WTC11 (cell line): ENCODE measurements around the gene FREM2. TPM values are rescaled to one million over a fixed set of nuclear protein-coding genes. Genes with fewer than 3 reads are reported as not detected.

Experiments used
- ATAC-seq: fragments of 200-7000 bp; cut with Tn5 transposase; 2 replicates; pipeline ENCODE4 v1.10.0; 2021; ENCODE audit warnings: mild to moderate bottlenecking, moderate library complexity
- CTCF ChIA-PET: fragments of 300-600 bp; sonication (Branson Sonifier 250); formaldehyde crosslinking; loops from one replicate; lab custom pipeline; 2021; ENCODE audit warnings: antibody characterized with exemption; lab: Charles Lee
- POLR2A ChIA-PET: fragments of 350-600 bp; sonication (Branson Sonifier 250); formaldehyde crosslinking; loops from one replicate; lab custom pipeline; 2021; ENCODE audit warnings: antibody characterized with exemption; lab: Charles Lee
- DNase-seq: peaks from one replicate; pipeline ENCODE4 v3.0.0; 2021; ENCODE audit warnings: low spot score
- H3K27ac Mint-ChIP-seq: 2 replicates; pipeline ENCODE4 v1.8.0; 2021; ENCODE audit warnings: mixed read lengths
- H3K27me3 Mint-ChIP-seq: 2 replicates; pipeline ENCODE4 v1.8.0; 2021; ENCODE audit warnings: low read depth, mild to moderate bottlenecking, moderate library complexity, mixed read lengths
- H3K36me3 Mint-ChIP-seq: 2 replicates; pipeline ENCODE4 v1.8.0; 2021; ENCODE audit warnings: mixed read lengths
- H3K4me1 Mint-ChIP-seq: 2 replicates; pipeline ENCODE4 v1.8.0; 2022; ENCODE audit warnings: mixed read lengths
- H3K4me3 Mint-ChIP-seq: 2 replicates; pipeline ENCODE4 v1.8.0; 2021; ENCODE audit warnings: mild to moderate bottlenecking, moderate library complexity, mixed read lengths
- H3K9me3 Mint-ChIP-seq: 2 replicates; pipeline ENCODE4 v1.8.0; 2021; ENCODE audit warnings: mixed read lengths
- CREB1 ChIP-seq: sonication (generic); formaldehyde crosslinking; IDR thresholded peaks from 2 replicates; pipeline ENCODE4 v1.8.0; 2023; ENCODE audit warnings: mild to moderate bottlenecking, missing genetic modification reagents
- ESRRA ChIP-seq: sonication (generic); formaldehyde crosslinking; IDR thresholded peaks from 2 replicates; pipeline ENCODE4 v1.8.1; 2022; ENCODE audit warnings: mild to moderate bottlenecking, missing genetic modification reagents, borderline replicate concordance
- FOXJ3 ChIP-seq: sonication (generic); formaldehyde crosslinking; IDR thresholded peaks from 2 replicates; pipeline ENCODE4 v1.9.0; 2021; ENCODE audit warnings: missing genetic modification reagents, mild to moderate bottlenecking, borderline replicate concordance
- FOXK1 ChIP-seq: sonication (generic); formaldehyde crosslinking; IDR thresholded peaks from 2 replicates; pipeline ENCODE4 v1.8.0; 2022; ENCODE audit warnings: mild to moderate bottlenecking, moderate library complexity, missing genetic modification reagents
- GRHL2 ChIP-seq: fragments of 250-450 bp; sonication (Bioruptor Pico); IDR thresholded peaks from 2 replicates; pipeline ENCODE4 v1.8.0; 2022; ENCODE audit warnings: mild to moderate bottlenecking, moderate library complexity; ENCODE audit not compliant: insufficient replicate concordance, severe bottlenecking
- MYBL2 ChIP-seq: sonication (generic); formaldehyde crosslinking; IDR thresholded peaks from 2 replicates; pipeline ENCODE4 v1.8.1; 2023; ENCODE audit warnings: mild to moderate bottlenecking, moderate library complexity, missing genetic modification reagents
- NFE2L1 ChIP-seq: sonication (generic); formaldehyde crosslinking; IDR thresholded peaks from 2 replicates; pipeline ENCODE4 v1.8.1; 2023; ENCODE audit warnings: missing genetic modification reagents
- NFYB ChIP-seq: sonication (generic); formaldehyde crosslinking; conservative IDR thresholded peaks from 2 replicates; pipeline ENCODE4 v1.8.0; 2022; ENCODE audit warnings: low read depth, missing genetic modification reagents
- PRRX2 ChIP-seq: fragments of 250-450 bp; sonication (Bioruptor Pico); IDR thresholded peaks from 2 replicates; pipeline ENCODE4 v1.8.0; 2021; ENCODE audit warnings: mild to moderate bottlenecking
- RELA ChIP-seq: sonication (generic); formaldehyde crosslinking; IDR thresholded peaks from 2 replicates; pipeline ENCODE4 v1.8.1; 2022; ENCODE audit warnings: missing genetic modification reagents, mild to moderate bottlenecking, borderline replicate concordance
- SOX15 ChIP-seq: fragments of 250-450 bp; sonication (Bioruptor Pico); IDR thresholded peaks from 2 replicates; pipeline ENCODE4 v1.9.0; 2021; ENCODE audit warnings: mild to moderate bottlenecking
- ZNF138 ChIP-seq: sonication (generic); formaldehyde crosslinking; conservative IDR thresholded peaks from 2 replicates; pipeline ENCODE4 v1.8.1; 2022; ENCODE audit warnings: mild to moderate bottlenecking, moderate library complexity, missing genetic modification reagents
- ZNF423 ChIP-seq: fragments of 250-450 bp; sonication (Bioruptor Pico); IDR thresholded peaks from 2 replicates; pipeline ENCODE4 v2.1.2; 2022; ENCODE audit warnings: mild to moderate bottlenecking, moderate library complexity
- total RNA-seq: library from RNA; stranded (reverse); gene quantifications from 3 replicates; pipeline ENCODE4 v1.2.3, GENCODE V29; 2021
- TF ChIP-seq, protein P1 (sequence below): sonication (generic); formaldehyde crosslinking; IDR thresholded peaks from 2 replicates; pipeline ENCODE4 v1.8.0; 2023; ENCODE audit warnings: missing genetic modification reagents, mild to moderate bottlenecking, borderline replicate concordance
- TF ChIP-seq, protein P2 (sequence below): sonication (generic); formaldehyde crosslinking; conservative IDR thresholded peaks from 2 replicates; pipeline ENCODE4 v1.8.1; 2022; ENCODE audit warnings: mild to moderate bottlenecking, missing genetic modification reagents
- TF ChIP-seq, protein P3 (sequence below): sonication (generic); formaldehyde crosslinking; IDR thresholded peaks from 2 replicates; pipeline ENCODE4 v1.8.0; 2022; ENCODE audit warnings: missing genetic modification reagents
- TF ChIP-seq, protein P4 (sequence below): sonication (generic); formaldehyde crosslinking; conservative IDR thresholded peaks from 2 replicates; pipeline ENCODE4 v1.8.1; 2023; ENCODE audit warnings: mild to moderate bottlenecking, low read depth, missing genetic modification reagents, moderate library complexity
- TF ChIP-seq, protein P5 (sequence below): sonication (generic); formaldehyde crosslinking; IDR thresholded peaks from 2 replicates; pipeline ENCODE4 v1.8.1; 2023; ENCODE audit warnings: mild to moderate bottlenecking, missing genetic modification reagents, moderate library complexity

FREM2 gene
- total RNA-seq, 1 experiment from 2014 or later = 23.7 TPM

DNA sequence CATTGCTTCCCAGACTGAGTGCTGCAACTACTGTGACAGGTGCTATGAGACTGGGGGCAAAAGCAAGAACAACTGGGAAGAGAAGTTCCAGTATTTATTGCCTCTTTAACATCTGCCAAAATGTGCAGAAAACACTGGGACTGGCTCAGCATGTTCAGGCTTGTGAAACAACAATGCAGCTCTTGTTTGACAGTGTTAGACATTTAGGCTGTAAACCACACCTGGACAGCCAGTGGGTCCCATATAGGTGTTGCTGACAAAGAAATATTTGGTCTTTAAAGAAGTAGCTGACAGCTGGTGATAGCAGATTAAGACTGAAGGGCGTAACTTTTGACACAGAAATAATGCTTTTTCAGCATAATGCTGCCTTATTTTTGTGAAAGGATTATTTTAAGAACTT, 215.7 kb downstream of the FREM2 start:
- TF ChIP-seq CREB1 (CRISPR knock-in tag) = no peak
- TF ChIP-seq, protein P1, sequence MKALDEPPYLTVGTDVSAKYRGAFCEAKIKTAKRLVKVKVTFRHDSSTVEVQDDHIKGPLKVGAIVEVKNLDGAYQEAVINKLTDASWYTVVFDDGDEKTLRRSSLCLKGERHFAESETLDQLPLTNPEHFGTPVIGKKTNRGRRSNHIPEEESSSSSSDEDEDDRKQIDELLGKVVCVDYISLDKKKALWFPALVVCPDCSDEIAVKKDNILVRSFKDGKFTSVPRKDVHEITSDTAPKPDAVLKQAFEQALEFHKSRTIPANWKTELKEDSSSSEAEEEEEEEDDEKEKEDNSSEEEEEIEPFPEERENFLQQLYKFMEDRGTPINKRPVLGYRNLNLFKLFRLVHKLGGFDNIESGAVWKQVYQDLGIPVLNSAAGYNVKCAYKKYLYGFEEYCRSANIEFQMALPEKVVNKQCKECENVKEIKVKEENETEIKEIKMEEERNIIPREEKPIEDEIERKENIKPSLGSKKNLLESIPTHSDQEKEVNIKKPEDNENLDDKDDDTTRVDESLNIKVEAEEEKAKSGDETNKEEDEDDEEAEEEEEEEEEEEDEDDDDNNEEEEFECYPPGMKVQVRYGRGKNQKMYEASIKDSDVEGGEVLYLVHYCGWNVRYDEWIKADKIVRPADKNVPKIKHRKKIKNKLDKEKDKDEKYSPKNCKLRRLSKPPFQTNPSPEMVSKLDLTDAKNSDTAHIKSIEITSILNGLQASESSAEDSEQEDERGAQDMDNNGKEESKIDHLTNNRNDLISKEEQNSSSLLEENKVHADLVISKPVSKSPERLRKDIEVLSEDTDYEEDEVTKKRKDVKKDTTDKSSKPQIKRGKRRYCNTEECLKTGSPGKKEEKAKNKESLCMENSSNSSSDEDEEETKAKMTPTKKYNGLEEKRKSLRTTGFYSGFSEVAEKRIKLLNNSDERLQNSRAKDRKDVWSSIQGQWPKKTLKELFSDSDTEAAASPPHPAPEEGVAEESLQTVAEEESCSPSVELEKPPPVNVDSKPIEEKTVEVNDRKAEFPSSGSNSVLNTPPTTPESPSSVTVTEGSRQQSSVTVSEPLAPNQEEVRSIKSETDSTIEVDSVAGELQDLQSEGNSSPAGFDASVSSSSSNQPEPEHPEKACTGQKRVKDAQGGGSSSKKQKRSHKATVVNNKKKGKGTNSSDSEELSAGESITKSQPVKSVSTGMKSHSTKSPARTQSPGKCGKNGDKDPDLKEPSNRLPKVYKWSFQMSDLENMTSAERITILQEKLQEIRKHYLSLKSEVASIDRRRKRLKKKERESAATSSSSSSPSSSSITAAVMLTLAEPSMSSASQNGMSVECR = no peak
- no peak for TF ChIP-seq NFE2L1 (CRISPR knock-in tag)
- no peak for TF ChIP-seq PRRX2
- TF ChIP-seq, protein P2, sequence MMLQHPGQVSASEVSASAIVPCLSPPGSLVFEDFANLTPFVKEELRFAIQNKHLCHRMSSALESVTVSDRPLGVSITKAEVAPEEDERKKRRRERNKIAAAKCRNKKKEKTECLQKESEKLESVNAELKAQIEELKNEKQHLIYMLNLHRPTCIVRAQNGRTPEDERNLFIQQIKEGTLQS (CRISPR knock-in tag) = no peak
- TF ChIP-seq, protein P3, sequence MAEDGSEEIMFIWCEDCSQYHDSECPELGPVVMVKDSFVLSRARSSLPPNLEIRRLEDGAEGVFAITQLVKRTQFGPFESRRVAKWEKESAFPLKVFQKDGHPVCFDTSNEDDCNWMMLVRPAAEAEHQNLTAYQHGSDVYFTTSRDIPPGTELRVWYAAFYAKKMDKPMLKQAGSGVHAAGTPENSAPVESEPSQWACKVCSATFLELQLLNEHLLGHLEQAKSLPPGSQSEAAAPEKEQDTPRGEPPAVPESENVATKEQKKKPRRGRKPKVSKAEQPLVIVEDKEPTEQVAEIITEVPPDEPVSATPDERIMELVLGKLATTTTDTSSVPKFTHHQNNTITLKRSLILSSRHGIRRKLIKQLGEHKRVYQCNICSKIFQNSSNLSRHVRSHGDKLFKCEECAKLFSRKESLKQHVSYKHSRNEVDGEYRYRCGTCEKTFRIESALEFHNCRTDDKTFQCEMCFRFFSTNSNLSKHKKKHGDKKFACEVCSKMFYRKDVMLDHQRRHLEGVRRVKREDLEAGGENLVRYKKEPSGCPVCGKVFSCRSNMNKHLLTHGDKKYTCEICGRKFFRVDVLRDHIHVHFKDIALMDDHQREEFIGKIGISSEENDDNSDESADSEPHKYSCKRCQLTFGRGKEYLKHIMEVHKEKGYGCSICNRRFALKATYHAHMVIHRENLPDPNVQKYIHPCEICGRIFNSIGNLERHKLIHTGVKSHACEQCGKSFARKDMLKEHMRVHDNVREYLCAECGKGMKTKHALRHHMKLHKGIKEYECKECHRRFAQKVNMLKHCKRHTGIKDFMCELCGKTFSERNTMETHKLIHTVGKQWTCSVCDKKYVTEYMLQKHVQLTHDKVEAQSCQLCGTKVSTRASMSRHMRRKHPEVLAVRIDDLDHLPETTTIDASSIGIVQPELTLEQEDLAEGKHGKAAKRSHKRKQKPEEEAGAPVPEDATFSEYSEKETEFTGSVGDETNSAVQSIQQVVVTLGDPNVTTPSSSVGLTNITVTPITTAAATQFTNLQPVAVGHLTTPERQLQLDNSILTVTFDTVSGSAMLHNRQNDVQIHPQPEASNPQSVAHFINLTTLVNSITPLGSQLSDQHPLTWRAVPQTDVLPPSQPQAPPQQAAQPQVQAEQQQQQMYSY (CRISPR knock-in tag) = no peak
- no peak for TF ChIP-seq MYBL2 (CRISPR knock-in tag)
- TF ChIP-seq NFYB = no peak
- no peak for TF ChIP-seq GRHL2 (CRISPR knock-in tag)
- TF ChIP-seq SOX15 (CRISPR knock-in tag) = no peak
- TF ChIP-seq ZNF138 = no peak
- no peak for TF ChIP-seq FOXK1 (CRISPR knock-in tag)
- TF ChIP-seq RELA (CRISPR knock-in tag) = no peak
- TF ChIP-seq, protein P4, sequence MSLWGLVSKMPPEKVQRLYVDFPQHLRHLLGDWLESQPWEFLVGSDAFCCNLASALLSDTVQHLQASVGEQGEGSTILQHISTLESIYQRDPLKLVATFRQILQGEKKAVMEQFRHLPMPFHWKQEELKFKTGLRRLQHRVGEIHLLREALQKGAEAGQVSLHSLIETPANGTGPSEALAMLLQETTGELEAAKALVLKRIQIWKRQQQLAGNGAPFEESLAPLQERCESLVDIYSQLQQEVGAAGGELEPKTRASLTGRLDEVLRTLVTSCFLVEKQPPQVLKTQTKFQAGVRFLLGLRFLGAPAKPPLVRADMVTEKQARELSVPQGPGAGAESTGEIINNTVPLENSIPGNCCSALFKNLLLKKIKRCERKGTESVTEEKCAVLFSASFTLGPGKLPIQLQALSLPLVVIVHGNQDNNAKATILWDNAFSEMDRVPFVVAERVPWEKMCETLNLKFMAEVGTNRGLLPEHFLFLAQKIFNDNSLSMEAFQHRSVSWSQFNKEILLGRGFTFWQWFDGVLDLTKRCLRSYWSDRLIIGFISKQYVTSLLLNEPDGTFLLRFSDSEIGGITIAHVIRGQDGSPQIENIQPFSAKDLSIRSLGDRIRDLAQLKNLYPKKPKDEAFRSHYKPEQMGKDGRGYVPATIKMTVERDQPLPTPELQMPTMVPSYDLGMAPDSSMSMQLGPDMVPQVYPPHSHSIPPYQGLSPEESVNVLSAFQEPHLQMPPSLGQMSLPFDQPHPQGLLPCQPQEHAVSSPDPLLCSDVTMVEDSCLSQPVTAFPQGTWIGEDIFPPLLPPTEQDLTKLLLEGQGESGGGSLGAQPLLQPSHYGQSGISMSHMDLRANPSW = no peak
- TF ChIP-seq, all 79 proteins: peak for 0
- Mint-ChIP-seq H3K4me3 (no peak overlapping the region), H3K27me3 (no peaks in the 10 kb centered on the region), H3K27ac (no peak overlapping the region), H3K36me3 (no peaks in the 10 kb centered on the region), H3K4me1 (no peaks in the 10 kb centered on the region), H3K9me3 (peaks cover 8% of the 10 kb centered on the region; the same call in 1 of the 2 replicates)
- POLR2A ChIA-PET = no interaction called here
- DNase-seq (no peak), ATAC-seq (no peak)
- CTCF ChIA-PET = no interaction called here

DNA sequence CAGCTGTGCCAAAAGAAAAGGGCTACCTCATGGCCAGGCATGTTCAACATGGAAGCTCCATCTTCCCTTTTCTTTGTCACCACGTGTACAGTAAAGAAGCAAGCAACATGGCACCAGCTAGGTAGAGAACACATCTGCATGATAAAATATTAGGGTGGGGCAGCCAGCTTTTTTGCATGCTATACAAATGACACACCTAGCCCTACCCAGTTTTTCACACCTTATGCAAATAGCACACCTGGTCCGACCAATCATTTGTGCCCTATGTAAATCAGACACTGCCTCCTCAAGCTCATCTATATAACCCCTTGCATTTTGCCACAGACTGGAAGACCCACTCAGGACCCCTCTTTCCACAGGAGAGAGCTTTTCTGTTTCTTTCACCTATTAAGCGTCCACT, 218.2 kb downstream of the FREM2 start:
- DNase-seq = no peak
- CTCF ChIA-PET = no interaction called here
- POLR2A ChIA-PET = interaction anchor here (0.6 kb wide), 1 partner anchor 1283 kb away, joined by 3 read pairs; no protein-coding TSS in a partner anchor
- Mint-ChIP-seq H3K9me3 (peaks cover 8% of the 10 kb centered on the region; the same call in 1 of the 2 replicates), H3K4me3 (no peak overlapping the region), H3K36me3 (no peaks in the 10 kb centered on the region), H3K27me3 (no peaks in the 10 kb centered on the region), H3K4me1 (no peaks in the 10 kb centered on the region), H3K27ac (no peak overlapping the region)
- TF ChIP-seq ESRRA (CRISPR knock-in tag) (no peak), FOXJ3 (no peak), ZNF423 (CRISPR knock-in tag) (no peak)
- TF ChIP-seq, protein P5, sequence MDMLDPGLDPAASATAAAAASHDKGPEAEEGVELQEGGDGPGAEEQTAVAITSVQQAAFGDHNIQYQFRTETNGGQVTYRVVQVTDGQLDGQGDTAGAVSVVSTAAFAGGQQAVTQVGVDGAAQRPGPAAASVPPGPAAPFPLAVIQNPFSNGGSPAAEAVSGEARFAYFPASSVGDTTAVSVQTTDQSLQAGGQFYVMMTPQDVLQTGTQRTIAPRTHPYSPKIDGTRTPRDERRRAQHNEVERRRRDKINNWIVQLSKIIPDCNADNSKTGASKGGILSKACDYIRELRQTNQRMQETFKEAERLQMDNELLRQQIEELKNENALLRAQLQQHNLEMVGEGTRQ (CRISPR knock-in tag) = no peak
- ATAC-seq = no peak
